COLO668 (cell line): Measurements from ENCODE around the gene KCNA1.

Experiments
- DNase-seq: peaks from one replicate; lab custom pipeline; 2025; ENCODE audit not compliant: unreplicated experiment; lab: John Stamatoyannopoulos, UW

The KCNA1 gene

DNA sequence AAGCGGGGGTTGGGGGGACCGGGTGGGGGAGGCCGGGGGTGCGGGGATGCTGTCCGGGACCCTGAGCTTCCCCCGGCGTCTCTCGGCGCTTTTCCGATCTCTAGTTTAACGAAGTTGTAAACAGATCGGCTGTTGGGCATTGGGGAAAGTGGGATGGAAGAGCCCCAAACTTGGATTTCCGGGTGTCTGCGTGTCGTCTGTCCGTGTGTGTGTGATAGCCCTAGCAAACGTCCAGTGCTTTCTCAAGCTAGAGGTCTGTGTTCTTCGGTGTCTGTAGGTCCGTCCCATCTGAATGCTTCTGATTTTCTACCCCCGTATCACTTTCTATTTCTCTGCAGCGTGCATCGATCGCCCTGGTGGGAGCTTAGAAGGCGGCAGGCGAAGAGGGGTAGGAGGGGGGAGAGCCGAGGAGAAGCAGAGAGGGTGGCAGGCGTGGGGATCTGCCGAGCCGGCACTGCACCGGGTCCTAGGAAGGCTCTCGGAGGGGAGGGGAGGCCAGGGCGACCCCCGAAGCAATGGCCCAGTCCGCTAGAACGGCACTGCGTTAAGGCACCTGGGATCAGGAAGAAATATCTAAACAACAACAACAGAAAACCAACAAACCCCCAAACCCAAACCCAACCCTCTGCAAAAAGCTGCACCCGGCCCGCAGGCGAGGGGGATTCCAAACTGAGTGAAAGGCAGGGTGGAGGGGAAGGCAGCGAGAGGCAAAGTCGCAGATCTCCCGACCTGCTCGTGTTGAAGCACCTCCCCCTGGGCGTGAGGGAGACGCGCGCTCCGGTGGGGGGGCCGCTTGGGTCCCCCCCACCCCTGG is 1.0 kb downstream of the KCNA1 start:
- no peak for DNase-seq

DNA sequence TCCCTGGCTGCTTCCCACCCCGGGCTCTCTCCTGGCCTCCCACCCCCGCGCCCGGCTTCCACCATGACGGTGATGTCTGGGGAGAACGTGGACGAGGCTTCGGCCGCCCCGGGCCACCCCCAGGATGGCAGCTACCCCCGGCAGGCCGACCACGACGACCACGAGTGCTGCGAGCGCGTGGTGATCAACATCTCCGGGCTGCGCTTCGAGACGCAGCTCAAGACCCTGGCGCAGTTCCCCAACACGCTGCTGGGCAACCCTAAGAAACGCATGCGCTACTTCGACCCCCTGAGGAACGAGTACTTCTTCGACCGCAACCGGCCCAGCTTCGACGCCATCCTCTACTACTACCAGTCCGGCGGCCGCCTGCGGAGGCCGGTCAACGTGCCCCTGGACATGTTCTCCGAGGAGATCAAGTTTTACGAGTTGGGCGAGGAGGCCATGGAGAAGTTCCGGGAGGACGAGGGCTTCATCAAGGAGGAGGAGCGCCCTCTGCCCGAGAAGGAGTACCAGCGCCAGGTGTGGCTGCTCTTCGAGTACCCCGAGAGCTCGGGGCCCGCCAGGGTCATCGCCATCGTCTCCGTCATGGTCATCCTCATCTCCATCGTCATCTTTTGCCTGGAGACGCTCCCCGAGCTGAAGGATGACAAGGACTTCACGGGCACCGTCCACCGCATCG is 1.8 kb downstream of the KCNA1 start:
- DNase-seq, result no peak

DNA sequence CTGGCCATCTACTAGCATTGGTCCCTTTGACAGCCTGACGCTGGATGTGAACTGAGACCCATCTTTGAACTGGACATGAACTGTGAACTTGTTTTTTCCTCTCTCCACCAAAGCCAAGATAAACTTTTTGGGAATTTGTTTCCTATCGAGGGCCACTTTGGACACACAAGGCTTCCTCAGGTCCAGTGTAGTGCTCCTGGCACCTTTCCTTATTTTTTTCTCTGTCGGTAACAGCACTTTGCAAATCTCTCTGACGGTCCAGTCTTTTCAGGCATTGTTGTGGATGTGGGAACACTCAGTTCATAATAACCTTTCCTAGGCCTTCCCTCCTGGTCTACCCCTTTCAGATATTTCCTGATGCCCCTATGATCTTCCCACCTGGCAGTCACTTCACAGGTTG is 5.0 kb downstream of the KCNA1 start:
- no peak for DNase-seq

DNA sequence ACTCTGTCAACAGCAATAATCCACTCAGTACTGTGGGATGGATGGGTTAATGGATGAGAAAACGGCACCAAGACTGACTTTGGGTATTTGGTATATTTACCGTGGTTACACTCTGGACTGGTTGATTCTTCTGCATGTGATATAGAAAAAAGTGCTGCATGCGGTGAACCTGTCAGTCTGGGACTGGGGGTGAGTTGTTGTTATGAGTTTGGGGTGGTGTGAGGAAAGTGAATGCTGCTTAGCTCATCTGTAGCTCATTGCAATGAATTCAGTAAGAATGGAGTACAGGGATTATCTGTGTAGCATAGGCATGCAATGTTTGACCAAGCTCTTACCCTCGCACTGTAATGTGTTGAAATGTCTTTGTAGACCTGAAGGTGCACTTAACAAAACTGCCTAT is 6.0 kb downstream of the KCNA1 start:
- no peak for DNase-seq

DNA sequence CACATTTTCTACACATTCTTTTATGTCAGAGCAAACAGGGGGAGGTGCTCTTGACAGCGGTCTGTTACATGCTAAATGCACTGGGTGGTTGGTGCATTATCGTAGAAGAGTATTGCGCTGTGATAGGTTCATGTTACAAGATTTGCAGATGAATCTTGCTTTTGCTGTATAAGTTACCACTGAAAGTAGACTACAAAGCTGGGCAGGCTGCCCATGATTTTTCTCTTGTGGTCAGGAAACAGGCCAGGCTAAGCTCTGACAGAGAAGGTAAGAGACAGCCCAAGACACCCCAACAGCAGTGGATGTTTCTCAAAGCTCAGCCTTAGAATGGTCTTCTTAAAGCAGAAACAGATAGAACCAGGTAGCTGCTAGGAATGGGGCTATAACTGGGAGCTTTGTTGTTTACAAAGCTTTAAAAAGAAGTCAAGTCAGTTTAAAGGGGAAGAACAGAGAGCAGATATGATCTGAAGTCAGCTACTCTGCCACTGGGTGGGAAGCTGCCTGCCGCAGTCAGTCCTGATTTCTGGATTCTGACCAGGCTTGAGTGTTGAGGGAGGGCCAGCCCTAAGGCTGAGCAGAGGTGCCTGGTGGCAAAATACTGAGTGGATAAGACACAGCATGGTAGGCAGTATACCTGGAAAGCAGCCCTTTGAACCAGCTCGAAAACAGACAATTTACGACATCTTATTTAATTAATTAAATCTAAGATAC is 9.4 kb downstream of the KCNA1 start:
- no peak for DNase-seq

DNA sequence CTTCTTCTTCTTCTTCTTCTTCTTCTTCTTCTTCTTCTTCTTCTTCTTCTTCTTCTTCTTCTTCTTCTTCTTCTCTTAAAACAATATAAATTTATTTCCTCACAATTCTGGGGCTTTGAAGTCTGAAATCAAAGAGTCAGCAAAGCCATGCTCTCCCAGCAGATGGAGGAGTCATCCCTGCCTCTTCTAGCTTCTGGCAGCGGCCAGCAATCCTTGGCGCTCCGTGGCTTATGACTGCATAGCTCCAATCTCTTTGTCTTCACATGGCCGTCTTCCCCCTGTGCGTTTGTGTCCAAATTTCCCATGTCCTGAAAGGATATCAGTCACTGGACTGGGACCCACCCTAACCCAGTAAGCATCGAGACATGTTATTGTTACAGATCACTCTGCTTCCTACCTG is 22.9 kb downstream of the KCNA1 start:
- no peak for DNase-seq

DNA sequence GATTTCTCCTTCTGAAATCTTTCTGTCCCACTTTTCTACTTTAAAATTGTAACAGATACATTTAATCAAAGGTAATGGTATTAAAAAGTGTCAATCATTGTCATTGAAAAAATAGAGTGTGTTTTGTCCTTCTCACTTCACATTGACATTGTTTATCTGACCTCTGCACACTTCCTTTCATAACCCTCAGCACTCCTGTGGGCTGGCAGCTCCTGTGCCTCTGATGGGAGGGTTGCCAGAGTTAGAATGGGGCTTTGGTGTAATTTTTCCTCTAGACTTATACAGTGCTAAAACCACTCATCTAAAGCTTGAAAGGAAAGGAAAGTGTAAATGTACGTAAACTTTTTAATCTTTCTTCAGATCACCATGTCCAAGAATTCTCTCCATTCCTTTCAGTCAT is 23.7 kb downstream of the KCNA1 start:
- DNase-seq, result no peak

DNA sequence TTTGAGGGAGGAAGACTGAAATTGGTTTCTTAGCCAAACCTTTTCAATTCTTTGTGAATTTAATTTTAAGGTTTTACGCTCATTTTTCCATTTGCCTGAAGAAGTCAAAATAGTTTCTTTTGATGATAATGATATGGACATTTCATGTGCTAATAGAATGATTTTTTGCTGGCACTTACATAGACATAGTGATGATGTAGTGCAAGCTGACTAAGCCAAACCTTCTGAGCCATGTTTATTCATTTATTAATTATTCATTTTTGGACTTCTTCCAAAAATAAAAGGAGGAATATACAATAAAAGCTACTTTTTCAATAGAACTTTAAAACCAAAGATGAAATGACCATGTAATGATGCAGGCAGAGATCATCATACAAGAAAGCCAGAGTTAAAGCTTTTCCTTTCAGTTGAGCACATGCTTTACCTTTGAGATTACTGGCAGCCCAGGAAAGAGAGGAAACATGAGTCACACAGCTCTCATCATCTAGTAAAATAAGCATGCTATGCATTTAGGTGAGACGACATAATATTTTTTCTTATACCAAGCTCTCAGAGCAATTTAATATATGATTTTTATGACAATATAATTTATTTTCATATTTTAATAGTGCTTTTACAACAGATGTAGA is 24.8 kb downstream of the KCNA1 start:
- DNase-seq, result no peak

DNA sequence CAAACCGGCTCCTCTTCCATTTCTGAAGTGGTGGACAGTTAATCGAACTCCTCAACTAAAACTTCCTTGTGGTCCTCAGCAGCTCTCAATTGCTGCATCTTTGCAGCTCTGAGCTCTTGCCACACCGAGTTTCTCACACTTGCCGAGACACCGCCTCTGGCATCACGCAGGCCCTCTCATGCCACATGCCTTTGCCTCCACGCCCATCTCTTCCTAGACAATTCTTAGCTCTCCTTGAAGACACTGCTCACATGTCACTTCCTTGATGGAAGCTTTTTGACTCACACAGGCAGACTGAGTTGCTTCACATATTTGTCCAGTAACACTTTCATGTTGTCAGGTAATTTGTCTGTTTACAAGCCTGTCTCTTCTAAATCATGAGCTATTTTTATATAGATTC is 29.2 kb downstream of the KCNA1 start:
- DNase-seq, result no peak

DNA sequence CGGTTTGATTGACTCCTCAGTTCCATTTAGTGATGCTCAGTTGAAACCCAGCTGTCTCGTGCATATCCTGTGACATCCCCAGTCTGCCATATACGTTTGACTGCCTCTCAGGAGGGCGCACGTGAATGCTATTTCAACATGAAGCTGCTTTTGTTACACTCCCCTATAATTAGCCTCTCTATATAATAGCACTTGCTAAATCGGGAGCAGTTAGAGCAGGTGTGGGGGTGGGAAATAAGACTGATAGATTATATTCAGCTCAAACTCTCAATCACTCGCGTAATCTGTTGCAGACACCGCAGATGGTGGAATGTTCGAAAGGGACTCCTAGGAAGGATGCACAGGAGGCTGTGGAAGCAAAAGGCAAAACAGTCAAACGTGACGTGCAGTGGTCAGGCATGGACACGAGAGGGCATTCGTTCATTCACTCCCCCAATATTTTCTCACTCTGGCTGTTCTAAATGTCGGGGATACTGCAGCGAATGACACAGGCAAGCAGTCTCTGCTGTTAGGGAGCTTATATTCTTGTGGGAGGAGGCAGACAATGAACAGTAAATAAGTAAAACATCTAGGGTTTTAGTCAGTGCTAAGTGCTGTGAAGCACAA is 29.8 kb downstream of the KCNA1 start:
- DNase-seq, result no peak

DNA sequence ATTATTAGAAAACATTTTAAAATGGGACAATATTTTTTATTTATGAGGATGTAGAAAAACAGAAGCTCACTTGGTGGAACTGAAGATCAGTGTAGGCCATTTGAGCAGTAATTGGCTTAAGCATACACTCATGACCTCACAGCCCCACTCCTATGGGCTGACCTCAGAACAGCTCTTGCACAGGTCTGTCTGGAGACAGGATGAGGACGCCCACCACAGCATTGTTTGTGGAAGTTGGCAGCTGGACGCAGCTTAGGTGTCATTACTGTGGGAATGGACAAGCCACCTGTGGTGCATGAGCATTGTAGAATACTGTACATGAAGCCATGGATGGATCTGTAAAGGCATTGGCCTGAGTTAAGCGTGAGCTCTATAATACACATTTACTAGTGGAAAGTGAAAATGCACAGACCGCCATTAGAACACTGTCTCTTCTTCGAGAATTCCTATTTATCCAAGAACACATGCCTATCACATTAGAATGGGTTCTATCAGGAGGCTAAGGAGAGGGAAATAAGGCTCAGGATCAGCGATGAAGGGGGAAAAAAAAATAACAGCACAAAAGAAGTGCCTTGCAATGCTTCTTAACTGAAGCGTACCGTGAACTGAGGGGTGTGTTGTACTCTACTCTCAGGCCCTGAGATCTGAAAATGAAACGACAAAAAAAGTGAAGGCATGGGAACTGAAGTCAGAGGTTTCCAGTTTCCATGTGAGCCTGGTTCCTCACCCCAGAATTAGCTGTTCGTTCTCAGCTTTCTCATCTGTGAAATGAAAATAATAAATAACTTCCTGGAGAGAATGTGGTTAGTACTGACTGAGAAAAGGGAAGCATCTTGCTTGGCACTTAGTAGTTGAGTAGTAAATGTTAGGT is 33.6 kb downstream of the KCNA1 start:
- DNase-seq, result no peak

DNA sequence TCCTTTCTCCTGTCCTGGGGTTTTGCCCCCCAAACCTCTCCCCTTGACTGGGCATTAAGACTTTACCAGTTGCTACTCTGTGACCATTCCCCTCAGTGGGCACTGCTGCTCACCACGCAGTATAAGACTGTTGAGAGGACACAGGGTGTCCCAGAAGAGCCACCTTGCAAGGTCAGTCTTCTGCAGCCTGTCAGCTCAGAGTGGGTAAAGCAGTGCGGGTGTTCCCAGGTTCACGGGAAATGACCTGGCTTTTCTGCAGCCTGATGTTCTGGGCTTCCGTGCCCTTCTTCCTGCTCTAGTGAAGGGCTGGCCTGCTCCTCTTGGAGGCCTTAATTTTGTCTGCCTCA is 34.2 kb downstream of the KCNA1 start:
- no peak for DNase-seq

DNA sequence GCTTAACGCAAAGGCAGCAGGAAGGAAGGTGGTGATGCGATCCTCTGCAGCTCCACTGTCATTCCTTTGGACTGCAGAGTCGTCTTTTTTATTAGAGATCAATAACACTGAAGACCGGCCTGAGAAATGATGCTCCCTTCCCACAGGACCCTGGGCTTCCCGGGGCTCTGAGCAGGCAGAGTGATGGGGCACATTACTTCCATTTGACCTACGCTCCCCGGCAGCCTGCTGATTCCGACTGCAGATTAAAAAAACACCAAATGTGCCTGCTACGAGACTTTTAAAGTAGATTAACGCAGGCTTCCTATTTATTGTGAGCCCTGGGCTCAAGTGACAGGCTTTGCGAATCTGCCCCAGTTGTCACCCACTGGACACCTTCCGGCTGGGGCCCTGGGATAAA is 37.5 kb downstream of the KCNA1 start:
- no peak for DNase-seq

DNA sequence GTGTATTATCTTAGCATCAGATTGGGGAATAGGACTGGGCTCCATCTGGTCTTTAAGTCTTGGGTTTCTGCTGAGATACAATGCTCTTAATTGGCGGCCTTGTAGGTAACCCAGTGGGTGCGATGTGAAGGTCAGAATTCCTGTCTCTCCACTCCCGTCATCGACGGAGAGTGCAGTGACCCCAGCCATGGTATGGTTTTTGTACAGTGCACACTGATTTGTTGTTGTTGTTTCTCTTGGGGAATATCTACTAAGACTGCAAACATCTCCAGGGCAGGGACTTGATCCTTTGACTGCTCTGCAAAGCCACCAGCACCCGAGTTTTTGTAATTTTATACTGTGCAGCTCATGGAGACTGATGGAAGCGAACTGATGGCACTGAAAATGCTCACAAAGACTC is 41.4 kb downstream of the KCNA1 start:
- DNase-seq, result no peak

DNA sequence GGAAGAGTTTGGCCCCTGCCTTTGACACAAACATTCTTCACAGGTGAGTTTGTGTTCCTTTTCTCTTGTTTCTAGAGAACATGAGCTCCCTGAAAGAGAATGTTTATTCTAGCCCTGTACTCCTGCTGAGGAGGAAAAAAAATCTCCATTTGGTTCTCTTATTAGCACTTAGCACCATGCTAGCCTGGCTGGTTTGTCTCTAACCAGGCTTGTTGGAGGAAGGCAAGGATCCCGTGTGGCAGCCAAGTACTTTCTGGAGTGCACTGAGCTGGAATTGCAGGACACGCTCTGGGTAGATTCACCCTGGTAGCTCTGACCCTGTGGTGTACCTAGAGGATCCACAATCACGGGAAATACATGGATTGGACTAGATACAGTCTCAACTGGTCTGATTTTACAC is 41.9 kb downstream of the KCNA1 start:
- no peak for DNase-seq

DNA sequence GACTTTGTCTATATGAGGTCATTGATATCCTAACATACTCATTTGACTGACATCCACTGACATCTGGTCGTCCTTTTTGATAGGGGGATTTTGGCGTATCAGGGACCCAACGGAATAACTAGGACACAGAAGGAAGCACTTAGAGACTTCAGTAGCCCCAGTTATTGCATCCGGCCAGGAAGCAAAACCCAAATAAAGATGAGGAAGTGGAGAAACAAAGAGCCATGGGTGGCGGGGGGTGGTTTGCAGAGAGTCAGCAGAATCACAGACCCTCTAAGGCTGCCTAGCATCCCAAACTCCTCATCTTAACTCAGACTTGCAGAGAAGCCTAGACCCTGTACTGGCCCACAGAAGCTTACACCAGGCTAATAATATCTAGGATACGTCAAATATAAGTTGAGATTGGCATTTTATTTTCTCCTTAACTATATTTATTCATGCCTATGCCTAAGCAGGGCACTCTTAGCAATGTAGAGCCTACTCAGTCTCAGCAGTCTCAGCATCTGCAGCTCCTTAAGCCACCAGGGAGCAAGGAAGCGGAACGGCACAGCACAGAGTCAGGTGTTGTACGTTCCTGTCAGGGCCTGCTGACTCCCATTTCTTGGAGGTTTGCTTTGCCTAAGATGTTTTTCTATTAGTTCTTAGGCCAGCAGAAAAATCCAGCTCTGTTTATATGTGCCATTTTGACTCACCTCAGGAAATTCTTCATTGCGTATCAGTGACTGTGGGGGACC is 45.1 kb downstream of the KCNA1 start:
- no peak for DNase-seq

DNA sequence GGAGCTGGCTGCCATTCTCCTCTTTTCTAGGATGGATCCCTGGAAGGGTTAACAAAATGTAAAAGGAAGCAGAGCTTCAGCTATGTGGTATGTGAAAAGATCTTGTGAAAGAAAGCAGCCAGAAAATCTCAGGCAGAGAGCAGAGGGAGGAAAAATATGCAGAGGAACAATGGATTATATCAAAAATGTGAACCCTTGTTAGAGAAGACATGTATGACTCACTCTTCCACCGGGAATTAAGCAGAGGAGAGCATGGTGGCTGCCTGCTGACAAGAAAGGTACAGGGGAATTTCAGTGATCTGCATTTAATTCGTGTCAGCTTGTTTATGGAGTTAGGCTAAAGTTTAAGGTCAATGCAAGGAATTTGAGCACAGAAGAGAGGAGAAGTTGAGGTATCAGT is 46.3 kb downstream of the KCNA1 start:
- no peak for DNase-seq

DNA sequence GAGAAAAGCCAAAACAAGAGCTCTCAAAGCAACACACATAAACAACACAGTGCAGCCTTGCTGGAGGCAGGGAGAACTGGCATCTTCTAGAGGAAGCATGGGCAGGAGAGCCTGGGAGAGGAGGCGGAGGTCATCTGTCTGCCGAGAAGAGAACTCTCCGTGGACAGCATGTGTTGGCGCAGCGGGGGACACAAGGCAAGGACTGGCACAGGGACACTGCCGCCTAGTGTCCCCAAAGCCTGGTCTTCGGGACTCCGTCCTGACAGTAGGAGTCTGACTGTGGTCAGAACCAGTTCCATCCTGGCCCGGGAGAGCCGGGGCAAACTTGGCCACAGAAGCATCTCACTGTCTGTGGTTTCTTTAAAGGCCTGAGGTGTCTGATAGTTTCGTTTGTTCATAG is 47.3 kb downstream of the KCNA1 start:
- DNase-seq, result no peak

DNA sequence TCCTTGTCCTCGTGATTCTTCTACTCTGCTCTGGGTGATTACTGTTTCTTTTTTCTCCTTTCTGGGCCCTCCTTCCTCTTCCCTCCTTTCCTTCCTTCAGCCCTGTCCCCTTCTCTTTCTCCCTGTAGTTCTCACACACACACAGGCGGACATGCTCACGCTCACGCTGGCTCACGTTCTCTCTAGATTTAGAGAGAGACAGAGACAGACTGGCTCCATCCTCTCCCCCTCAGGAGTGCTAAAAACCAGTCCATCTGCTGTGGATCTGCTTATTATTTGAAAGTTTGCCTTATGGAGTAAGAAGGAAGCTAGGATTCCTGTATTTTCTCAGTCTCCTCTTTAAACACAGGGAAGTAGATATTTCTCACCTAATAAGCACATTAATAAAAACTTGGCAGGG is 48.1 kb downstream of the KCNA1 start:
- no peak for DNase-seq
